HK-2 (cell line): ENCODE results near the gene MZF1.

Source experiments
- DNase-seq: peaks from one replicate; pipeline ENCODE4 v3.0.0-alpha.2; 2018; ENCODE audit not compliant: unreplicated experiment

The MZF1 gene

DNA sequence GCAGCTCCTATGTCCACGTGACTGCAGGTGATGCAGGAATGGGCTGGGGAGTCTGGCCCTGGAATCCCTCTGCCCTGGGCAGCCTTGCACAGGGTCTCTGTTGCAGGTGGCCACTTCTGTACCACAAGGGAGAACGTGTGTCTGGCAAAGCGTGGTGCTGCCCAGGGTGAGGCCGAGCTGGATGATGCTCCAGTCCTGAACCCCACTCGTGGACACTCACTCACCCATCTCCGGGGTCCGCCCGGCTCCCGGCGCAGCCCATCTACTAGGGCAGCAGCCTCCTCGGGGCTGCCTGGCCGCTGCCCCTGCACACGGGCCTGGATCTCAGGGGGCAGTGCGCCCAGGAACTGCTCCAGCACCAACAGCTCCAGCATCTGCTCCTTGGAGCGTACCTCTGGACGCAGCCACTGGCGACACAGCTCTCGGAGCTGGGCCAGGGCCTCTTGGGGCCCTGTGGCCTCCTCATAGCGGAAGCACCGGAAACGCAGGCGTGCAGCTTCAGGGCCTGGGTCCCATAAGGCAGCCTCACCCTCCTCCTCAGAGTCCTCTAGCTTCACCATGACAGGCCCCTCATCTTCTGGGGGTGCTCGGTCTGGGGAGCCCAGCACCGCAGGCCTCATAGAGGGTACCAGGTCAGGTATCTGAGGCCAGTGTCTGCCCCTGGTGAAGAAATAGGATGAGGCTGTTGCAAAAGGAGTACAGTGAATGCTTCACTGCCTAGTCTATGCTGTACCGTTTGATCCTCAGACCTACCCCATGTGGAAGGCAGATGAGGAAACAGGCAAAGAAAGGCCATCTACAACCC is 2.2 kb downstream of the MZF1 start:
- no peak for DNase-seq

DNA sequence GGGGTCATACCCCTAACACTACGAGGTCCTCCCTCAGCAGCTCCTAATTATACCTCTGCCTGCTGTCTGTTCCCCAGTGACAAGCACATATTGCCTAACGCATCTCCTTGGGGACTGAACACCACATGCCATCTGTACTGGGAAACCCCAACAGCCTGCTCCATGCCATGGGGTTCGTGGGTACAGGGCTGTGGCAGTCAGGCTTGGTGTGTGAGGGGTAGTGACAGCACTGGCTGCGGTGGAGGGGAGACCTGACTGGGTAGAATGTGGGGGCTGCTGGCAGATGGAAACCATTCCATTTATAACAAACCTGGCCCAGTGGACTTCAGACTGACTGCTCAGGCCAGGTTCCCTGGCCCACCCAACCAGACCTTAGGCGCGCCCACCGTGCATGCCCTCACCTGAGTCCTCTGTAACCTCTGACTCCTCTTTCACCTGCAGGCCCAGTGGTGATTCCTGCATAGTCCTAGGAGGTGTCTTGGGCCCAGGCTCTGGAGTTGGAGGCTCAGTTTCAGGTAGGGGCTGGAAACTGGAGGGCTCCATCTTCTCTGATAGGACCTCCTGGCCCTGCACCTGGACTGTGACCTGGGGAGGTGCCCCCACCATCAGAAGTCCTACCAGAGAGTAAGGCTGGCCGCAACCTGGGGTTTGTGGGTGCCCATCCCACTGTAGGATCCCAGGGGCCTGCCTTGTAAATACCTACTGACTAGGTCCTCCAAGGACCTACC is 3.0 kb downstream of the MZF1 start:
- no peak for DNase-seq

DNA sequence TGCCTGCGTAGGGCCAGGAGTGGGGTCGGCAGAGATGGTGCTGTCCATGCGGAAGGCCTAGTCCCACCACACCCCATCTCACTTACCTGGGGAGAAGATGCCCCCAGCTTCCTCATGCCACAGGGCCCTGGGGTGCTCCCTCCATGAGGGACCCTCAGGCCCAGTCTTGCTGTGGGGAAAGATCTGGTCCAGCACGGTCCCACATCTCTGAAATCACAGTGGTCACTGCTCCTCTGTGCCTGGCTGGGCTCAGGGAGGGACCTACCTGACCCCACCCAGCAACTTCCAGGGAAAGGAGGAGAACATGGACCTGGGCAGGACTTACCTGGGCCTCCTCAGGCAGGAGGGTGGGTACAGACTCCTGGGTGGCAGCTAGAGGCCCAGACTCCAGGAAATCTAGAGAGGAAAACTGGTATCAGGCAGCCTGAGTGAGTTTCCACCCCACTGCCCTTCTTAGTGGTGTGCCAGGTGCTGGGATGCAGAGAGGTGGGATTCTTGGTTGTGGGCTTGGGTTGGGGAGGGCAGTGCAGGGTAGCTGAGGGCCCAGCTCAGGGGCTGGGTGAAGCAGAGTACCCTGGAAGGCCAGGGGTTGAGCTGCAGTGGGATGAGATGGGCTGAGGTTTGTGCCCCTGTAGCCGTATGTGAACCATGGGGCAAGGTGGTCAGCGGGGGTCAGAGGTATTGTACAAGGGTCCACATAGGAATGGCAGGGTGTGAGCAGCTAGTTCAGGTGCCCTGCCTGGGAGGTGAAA is 3.8 kb downstream of the MZF1 start:
- DNase-seq = no peak

DNA sequence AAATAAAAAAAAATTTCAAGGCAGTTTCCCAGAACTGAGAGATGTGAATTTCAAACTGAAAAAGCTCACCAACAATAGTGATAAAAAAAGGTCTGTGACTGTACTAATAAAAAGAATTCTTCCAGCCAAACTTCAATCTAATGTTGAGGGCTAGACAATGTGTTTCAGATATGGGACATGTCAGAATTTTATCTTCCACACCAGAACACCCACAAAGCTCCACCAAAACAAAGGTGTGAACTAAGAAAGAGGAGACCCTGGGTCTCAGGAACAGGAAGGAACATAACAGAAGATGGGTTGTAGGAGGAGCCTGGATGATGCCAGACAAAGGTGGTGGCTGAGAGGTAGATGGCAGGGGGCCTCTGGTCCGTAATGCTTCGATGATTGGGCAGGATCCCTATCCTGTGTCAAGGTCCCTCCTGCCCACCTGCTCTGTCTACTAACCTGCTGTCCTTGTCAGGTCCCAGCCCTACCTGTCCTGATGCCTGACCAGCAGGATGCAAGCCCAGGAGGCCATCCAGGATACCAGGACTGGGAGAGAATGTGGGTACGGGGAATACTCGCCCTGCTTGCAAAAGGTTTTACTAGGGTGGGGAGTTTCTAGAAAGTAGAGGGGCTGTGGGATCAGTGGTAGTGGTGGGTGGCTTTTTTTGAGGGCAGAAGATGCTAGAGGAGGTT is 4.5 kb downstream of the MZF1 start:
- DNase-seq = no peak

DNA sequence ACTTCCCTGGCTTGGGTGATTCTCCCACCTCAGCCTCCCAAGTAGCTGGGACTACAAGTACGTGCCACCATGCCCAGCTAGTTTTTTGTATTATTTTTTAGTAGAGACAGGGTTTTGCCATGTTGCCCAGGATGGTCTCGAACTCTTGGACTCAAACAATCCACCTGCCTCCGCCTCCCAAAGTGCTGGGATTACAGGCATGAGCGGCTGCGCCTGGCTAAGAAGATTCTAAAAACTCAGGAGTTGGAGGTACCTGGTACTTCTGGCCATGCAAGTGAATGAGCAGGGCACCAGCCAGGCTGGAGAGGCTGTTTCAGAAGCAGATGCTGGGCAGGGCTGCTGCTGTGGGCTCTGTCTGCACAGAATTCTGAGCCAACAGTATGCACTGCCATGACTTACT is 6.1 kb downstream of the MZF1 start:
- no peak for DNase-seq

DNA sequence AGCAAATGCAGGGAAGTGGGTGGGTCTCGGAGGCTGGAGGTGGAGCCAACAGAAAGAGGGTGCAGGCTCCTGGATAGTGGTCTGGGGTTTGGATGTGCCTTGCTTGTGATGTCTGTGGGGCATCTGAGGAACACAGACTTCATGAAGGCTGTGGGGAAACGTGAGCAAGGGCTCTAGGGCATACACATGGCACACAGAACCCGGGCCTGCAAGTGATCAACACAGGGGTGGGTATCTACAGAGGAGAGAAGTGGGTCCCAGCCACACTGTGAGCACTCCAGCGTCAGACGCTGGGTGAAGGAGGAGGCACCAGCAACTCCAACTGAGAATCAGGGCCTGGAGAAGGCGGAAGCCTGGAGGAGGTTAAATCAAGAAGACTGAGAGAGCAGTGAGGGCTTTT is 9.3 kb downstream of the MZF1 start:
- no peak for DNase-seq

DNA sequence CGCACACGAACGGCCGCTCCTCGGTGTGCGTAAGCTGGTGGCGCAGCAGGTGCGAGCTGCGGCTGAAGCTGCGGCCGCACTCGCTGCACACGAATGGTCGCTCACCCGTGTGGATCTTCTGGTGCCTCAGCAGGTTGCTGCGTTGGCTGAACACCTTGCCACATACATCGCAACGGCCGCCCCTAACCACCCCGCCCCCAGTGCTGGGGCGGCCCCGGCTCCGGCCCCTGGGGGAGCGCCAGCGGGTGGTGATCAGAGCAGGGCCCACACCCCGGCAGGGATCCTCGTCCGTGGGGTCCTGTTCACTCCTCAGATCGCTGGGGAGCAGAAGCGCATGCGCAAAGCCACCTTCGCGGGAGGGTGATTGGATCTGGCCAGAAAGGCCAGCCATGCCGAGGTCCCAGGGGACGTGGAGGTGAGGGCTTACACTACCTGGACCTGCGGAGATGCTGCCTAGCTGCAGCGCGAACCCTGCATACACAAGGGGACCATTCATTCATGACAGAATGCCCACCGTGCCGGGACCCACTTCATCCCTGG is 10.0 kb downstream of the MZF1 start:
- no peak for DNase-seq

DNA sequence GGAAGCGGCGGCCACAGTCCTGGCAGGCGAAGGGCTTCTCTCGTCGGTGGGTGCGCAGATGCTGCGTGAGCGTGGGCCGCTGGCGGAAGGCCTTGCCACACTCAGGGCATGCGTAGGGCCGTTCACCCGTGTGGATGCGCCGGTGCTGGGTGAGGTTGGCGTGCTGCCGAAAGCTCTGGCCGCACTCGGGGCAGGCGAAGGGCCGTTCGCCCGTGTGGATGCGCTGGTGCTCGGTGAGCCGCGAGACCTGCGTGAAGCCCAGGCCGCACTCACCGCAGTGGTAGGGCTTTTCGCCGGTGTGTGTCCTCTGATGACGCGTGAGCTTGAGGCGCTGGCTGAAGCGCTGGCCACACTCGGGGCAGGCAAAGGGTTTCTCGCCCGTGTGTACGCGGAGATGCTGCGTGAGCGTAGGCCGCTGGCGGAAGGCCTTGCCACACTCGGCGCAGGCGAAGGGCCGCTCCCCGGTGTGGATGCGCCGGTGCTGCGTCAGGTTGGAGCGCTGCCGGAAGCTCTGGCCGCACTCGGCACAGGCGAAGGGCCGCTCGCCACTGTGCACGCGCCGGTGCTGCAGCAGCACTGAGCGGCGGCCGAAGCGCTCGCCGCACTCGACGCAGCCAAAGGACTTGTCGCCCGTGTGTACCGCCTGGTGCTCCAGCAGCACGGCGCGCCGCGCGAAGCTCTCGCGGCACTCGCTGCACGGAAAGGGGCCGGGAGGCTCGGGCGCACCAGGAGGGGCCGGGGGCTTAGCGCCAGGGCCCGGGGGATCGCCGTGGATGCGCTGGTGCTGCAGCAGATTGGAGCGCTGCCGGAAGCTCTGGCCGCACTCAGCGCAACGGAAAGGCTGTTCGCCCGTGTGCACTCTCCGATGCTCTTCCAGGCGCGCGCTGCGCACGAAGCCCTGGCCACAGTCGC is 10.8 kb downstream of the MZF1 start:
- no peak for DNase-seq

DNA sequence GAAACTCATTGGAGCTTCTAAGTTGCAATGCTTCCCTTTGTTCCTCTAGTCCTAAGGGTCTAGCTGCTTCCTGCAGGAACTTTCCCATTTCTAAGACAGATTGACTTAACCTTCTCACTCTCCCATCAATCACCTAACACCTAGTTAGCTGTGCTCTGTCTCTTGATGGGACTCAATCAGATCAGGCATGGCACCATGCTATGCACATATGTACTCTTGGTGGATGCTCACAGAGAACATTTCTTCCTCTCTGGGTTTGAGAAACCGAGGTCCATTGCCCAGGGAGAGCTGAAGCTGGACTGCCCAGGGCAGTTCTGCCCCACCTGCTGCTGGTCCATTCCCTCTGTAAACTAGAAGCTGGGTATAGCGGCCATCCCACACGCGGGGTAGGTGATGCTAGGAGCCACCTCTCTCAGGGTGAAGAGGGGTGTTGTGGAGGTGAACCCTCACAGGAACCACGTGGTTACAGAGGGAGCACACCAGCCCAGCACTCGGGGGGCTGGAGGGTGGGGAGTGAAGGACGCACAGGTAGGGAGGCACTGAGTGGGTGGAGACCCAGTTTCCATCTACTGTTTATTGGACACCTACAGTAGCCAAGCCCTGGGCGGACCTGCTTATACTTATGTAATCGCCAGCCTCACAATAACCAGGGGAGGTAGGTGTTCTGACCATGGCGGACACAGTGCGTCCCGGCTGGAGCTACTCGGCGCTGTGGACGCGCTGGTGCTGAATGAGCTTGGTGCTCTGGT is 11.6 kb downstream of the MZF1 start:
- DNase-seq = no peak

DNA sequence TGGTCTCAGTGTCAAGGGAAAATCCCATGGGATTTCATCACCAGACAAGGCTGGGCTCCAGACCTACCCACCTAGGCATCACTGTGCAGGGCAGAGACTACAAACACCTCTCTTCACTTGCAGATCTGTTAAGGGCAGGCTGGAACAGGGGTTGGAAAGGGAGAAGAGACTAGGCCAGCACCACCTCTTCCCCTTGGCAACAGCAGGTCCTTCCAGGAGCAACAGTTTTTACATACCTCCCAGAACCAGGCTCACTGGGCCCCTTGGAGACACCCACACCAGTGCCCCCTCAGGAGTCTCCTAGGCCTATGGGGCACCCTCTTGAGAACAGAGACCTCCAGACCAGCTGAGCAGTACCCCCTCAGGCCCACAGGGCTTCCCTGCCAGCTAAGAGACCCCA is 12.2 kb downstream of the MZF1 start:
- DNase-seq = no peak

DNA sequence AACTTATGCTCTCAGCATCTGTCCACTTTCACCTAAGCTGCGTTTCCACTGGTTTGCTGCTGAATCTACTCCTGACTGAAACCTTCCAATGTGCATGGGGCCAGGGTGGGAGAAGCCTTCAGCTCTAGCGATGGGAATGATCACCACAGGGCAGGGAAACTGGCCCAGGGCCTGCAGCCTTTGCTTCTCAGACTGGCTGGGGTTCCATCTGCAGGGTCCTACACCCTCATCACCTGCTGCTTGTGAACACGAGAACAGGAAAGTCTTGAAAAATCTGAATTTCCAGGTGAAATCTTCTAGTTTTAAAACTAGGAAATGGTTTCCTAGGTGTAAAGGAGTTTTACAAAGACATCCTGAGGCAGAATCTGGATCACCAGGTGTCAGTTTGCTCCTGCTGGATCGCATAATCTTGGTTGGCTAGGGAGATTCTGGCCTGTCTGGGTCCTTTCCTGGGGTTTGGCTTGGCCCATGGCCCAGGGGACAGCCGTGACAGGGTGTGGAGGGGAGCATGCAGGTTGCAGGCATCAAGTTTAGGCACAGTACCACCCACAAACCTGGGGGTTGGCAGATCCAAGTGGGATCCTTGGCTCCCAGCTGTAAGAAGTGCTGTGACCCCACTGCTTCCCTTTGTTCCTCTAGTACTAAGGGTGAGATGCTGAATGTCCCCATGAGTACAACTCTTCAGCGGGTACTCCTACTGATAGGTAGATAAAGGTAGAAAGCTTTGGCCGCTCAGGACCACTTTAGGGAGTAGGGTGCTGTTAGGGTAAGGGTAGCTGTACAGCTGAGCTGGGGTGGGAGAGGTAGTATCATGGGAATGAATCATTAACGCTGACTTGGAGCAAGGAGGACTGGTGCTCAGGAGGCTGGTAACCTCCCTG is 12.9 kb downstream of the MZF1 start:
- DNase-seq = no peak

DNA sequence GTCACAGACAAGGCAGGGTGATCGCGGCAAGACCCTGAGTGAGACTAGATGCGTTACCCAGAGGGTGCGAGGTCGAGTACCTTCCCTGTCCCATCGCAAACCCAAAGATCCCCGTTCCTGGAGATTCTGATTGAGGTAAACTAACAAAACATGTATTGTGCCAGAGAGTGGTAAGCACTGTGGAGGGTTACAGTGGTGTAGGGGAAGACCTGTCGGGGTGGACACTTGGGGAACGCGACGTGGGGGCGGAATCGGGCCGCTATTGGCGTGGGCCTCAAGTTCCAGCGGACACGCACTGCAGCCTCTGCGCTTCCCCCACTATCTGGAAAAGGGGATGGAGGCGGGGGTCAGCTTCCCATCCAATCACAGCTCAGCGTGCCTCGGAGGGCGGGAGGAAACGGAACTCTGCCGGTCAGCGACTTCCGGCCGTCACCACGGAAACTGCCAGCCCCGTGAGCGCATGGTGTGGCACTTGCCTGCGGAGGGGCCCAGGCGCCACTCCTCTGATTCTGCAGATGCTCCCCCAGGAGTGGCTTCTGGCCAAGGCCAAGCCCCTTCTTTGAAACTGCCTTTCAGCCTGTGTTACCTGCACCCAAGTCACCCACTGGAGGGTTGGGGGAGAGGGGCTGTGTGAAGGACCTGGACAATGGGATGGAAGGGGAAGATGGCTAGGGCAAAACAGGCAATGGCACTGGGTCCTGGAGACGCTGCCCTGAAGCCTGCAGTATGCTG is 13.7 kb downstream of the MZF1 start:
- DNase-seq = peak; percentile 98

DNA sequence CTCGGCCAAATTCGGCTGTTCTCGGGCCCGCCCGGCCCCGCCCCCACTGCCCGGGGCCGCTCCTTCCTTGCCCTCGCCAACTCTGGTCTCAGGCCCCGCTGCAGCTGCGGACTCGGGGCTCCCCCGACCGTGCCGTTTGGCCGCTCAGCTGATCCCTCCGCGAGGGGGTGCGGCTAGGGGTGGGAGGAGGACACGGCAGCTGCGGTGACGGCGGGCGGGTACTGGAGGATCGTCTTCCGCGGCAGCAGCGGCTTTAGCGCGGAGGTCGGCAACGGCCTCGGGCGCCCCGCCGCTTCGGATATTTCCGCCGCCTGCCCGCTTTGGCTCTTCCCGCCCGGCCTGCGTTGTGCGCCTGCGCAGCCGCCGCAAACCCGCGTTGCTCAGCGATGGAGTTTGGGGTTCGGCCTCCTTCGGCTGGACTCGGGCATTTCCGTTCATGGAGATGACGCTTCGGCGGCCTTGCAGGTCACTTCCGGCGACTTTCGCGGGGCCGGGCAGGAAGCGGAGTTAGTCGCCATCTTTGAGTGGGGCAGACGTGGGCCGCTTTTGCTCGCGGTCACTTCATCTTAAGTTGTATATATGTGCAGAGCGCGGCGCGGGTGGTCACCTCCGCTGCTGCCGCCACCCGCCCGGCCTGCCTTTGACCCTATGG is 14.4 kb downstream of the MZF1 start:
- DNase-seq = peak; percentile 100

DNA sequence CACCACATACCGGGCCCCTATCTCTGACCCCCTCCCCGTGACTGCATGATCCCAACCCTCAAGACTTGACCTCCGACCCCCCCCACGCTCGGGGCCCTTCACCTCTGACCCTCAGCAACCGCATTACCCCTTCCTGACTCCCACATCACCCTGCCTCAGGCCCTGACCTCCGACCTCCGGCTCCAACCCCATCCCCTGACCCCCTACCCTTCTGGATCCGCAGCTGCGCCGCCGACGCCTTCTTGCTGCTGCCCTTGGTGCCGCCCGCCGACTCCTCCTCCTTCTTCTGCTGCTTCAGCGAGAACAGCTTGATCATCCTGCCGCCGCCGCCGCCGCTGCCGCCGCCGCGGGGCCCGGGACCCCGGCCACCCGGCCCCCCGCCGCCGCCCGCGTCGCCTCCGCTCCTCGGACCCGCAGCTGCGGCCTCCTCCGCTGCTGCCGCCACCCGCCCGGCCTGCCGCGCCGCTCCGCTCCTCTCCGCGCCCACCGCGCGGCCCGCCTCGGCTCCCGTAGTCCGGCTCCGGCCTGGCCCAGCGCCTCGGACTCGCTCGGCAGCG is 15.0 kb downstream of the MZF1 start, which contains the start of gene UBE2M:
TSS of gene UBE2M (minus strand) at position 546 of the 557 bp plus-strand sequence. CDS start at position 316, 230 bp downstream.
- no peak for DNase-seq

DNA sequence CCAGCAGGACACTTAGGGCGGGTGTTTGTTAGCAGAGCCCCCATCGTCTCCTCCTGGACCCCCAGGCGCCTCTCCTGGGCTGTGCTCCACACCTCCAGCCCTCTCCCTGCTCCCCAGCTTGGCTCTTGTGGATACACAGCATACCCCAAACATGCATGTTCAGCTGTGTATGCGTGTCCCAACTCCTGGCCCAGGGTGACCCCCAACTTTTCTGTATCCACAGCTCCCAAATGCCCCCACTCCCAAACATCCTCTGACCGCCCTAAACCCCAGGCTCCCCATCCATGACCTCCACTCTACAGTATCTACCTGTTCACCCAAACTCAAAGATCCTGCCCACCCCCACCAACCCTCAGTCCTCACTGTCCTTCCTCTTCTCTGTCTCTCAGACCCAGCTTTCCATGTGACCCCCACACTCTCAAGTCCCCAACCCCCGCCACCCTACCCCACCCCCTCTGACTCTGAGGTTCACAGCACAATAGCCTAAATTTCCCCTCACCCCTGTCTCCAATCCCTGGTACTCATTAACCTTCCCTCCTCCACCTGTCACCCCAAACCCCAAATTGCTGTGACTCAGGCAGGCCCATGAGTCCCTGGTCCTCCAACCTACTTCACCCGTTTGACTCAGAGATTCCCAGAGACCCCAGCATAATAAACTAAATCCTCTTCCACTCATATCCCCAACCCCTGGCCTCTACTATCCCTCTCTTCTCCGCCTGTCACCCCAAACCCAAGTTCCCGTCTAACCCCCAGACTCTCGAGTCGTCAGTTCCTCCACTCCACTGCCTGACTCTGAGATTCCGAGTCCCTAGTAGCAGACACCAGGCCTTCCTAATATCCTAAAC is 15.7 kb downstream of the MZF1 start:
- no peak for DNase-seq

DNA sequence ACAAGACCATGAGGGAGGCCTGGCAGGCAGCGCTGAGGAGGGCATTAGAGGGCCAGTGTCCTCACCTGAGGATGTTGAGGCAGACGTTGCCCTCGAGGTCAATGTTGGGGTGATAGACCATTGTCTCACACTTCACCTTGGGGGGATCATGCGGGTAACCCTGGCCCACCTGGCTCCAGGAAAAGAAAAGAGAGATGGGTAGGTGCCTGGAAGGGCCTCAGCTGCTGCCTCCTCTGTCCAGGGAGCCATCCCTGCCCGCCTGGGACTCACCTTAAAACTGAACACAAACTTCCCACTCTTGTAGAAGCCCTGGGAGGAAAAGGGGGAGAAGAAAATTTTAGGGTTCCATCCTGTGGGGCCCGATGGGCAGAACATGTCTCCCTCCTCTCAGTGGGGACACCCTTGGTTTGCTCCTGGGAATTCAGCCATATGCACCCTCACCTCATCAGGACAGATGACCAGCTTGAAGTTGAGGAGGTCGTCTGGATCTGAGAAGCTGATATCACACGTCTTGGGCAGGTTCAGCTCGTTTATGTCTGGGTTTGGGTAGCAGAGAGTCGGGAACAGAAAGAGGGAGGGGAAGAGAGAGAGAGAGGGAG is 16.4 kb downstream of the MZF1 start:
- DNase-seq = no peak
